Trophoblast cell (in vitro differentiated cells and primary cell): Measurements from ENCODE around the gene PRKCH.

Experiments used
- DNase-seq, 2 donors: peaks; one replicate each; pipeline ENCODE4 v3.0.0-alpha.2; 2016
- H2AFZ ChIP-seq: 2 replicates; pipeline ENCODE4 v1.6.1; 2013; ENCODE audit warnings: low read length, moderate library complexity, mild to moderate bottlenecking; ENCODE audit not compliant: insufficient read depth, poor library complexity
- H2AK5ac ChIP-seq: 2 replicates; pipeline ENCODE4 v1.6.1; 2013; ENCODE audit warnings: mild to moderate bottlenecking, low read length
- H2BK120ac ChIP-seq: 2 replicates; pipeline ENCODE4 v1.6.1; 2013; ENCODE audit warnings: low read length, mild to moderate bottlenecking, moderate library complexity; ENCODE audit not compliant: insufficient read depth, poor library complexity
- H2BK12ac ChIP-seq: 2 replicates; pipeline ENCODE4 v1.6.1; 2013; ENCODE audit warnings: mild to moderate bottlenecking, low read length, moderate library complexity
- H2BK5ac ChIP-seq: 2 replicates; pipeline ENCODE4 v1.6.1; 2013; ENCODE audit warnings: low read length, low read depth, moderate library complexity, mild to moderate bottlenecking; ENCODE audit not compliant: poor library complexity
- H3K14ac ChIP-seq: 2 replicates; pipeline ENCODE4 v1.6.1; 2013; ENCODE audit warnings: mild to moderate bottlenecking, low read length
- H3K18ac ChIP-seq: 2 replicates; pipeline ENCODE4 v1.6.1; 2013; ENCODE audit warnings: mild to moderate bottlenecking, low read length
- H3K23ac ChIP-seq: 2 replicates; pipeline ENCODE4 v1.6.1; 2013; ENCODE audit warnings: low read length
- H3K27ac ChIP-seq: 2 replicates; pipeline ENCODE4 v1.5.1; 2013; ENCODE audit warnings: low read depth, mild to moderate bottlenecking, inconsistent platforms, low read length, moderate library complexity
- H3K27me3 ChIP-seq: 2 replicates; pipeline ENCODE4 v1.6.1; 2013; ENCODE audit warnings: inconsistent platforms, mild to moderate bottlenecking, low read length, moderate library complexity; ENCODE audit not compliant: insufficient read depth
- H3K36me3 ChIP-seq, 2 experiments: 1 replicate in 1 of 2; 2 replicates in 1 of 2; pipeline ENCODE4 v1.6.1; 2013; ENCODE audit warnings: low read length in 2 of 2, mild to moderate bottlenecking in 2 of 2, moderate library complexity in 1 of 2; ENCODE audit not compliant: insufficient read depth in 2 of 2, control insufficient read depth in 1 of 2
- H3K4ac ChIP-seq: 2 replicates; pipeline ENCODE4 v1.6.1; 2013; ENCODE audit warnings: low read depth, mild to moderate bottlenecking, low read length, moderate library complexity
- H3K4me1 ChIP-seq, 2 experiments: 1 replicate in 1 of 2; 2 replicates in 1 of 2; pipeline ENCODE4 v1.6.1; 2013; ENCODE audit warnings: low read length in 2 of 2, mild to moderate bottlenecking in 2 of 2, moderate library complexity in 1 of 2; ENCODE audit not compliant: insufficient read depth in 2 of 2, control insufficient read depth in 1 of 2
- H3K4me2 ChIP-seq: 2 replicates; pipeline ENCODE4 v1.6.1; 2013; ENCODE audit warnings: inconsistent platforms, mild to moderate bottlenecking, low read length, moderate library complexity
- H3K4me3 ChIP-seq: 2 replicates; pipeline ENCODE4 v1.5.1; 2013; ENCODE audit warnings: mild to moderate bottlenecking, low read depth, low read length, inconsistent platforms
- H3K79me1 ChIP-seq: one replicate; pipeline ENCODE4 v1.6.1; 2013; ENCODE audit warnings: low read length
- H3K79me2 ChIP-seq: 2 replicates; pipeline ENCODE4 v1.6.1; 2013; ENCODE audit warnings: low read length, mild to moderate bottlenecking; ENCODE audit not compliant: control insufficient read depth, insufficient read depth, poor library complexity
- H3K9ac ChIP-seq: 2 replicates; pipeline ENCODE4 v1.6.1; 2013; ENCODE audit warnings: mild to moderate bottlenecking, low read length
- H3K9me3 ChIP-seq: 2 replicates; pipeline ENCODE4 v1.6.1; 2013; ENCODE audit warnings: low read depth, mild to moderate bottlenecking, control low read depth, inconsistent platforms, low read length; ENCODE audit not compliant: insufficient read depth
- H4K12ac ChIP-seq: 2 replicates; pipeline ENCODE4 v1.6.1; 2013; ENCODE audit warnings: low read depth, mild to moderate bottlenecking, low read length, moderate library complexity
- H4K8ac ChIP-seq: 2 replicates; pipeline ENCODE4 v1.6.1; 2013; ENCODE audit warnings: low read depth, mild to moderate bottlenecking, low read length, moderate library complexity
- H4K91ac ChIP-seq: one replicate; pipeline ENCODE4 v1.6.1; 2013; ENCODE audit warnings: low read depth, mild to moderate bottlenecking, low read length, moderate library complexity
- WGBS: extraction: QIAGEN DNeasy Blood & Tissue Kit; methylation state at CpG from one replicate; pipeline ENCODE4 v1.1.7; 2013; ENCODE audit warnings: missing lambda C conversion rate; ENCODE audit not compliant: insufficient read length, insufficient coverage; ENCODE audit errors: extremely low coverage; 5-methylcytosine and 5-hydroxymethylcytosine counted together

The PRKCH gene

GRCh38 chr14:61593330-61593729 is 272.0 kb downstream of the PRKCH start:
- no peak overlapping the region for H3K27ac ChIP-seq
- DNase-seq, result no peak
- H3K23ac ChIP-seq, result no peak overlapping the region
- no peak overlapping the region for H3K18ac ChIP-seq
- peaks cover 9% of the 10 kb centered on the region for H3K79me1 ChIP-seq
- H2BK120ac ChIP-seq, result no peak overlapping the region
- no peaks in the 10 kb centered on the region for H3K79me2 ChIP-seq
- no peak overlapping the region for H2BK12ac ChIP-seq
- no CpG with 5 or more reads among the region's 3 CpGs for WGBS
- no peak overlapping the region for H4K91ac ChIP-seq
- H3K27me3 ChIP-seq, result no peaks in the 10 kb centered on the region
- no peak overlapping the region for H3K9ac ChIP-seq
- no peak overlapping the region for H4K8ac ChIP-seq
- no peak overlapping the region for H2BK5ac ChIP-seq
- no peak overlapping the region for H4K12ac ChIP-seq
- no peak overlapping the region for H2AFZ ChIP-seq
- H3K14ac ChIP-seq, result no peak overlapping the region
- no peak overlapping the region for H3K4me2 ChIP-seq
- no peak overlapping the region for H2AK5ac ChIP-seq
- H3K9me3 ChIP-seq, result peaks cover 2% of the 10 kb centered on the region
- no peak overlapping the region for H3K4ac ChIP-seq
- peaks cover 3 to 6% of the 10 kb centered on the region in 2 experiments for H3K4me1 ChIP-seq
- no peak overlapping the region for H3K4me3 ChIP-seq
- H3K36me3 ChIP-seq, result no peaks in the 10 kb centered on the region

DNA sequence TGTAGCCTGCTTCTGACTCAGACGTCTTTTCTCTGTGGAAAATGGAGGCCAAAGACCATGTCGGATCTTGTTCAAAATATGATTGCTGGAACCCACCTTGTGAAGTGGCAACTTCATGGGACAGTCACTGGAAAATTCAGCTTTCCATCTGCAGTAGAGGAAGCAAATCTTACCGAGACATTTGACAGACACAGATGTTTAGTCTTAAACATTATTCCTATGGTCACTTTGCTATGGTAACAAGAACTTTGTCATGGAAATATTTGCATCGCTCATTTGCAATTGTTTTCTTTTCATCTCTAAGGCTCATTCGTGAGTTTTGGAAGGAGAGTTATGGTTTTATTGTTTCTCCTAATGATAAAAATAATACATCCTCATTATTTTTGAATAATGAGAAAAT is 275.6 kb downstream of the PRKCH start:
- no peaks in the 10 kb centered on the region for H3K36me3 ChIP-seq
- WGBS, result no CpG with 5 or more reads among the region's 5 CpGs
- no peak overlapping the region for H3K23ac ChIP-seq

GRCh38 chr14:61598980-61599379 is 277.6 kb downstream of the PRKCH start:
- no CpG with 5 or more reads among the region's 1 CpG for WGBS
- Histone ChIP-seq H3K27me3 (no peaks in the 10 kb centered on the region), H2AFZ (no peak overlapping the region), H2BK5ac (peak overlapping the region; percentile 12), H3K4me2 (no peak overlapping the region), H3K23ac (no peak overlapping the region), H3K9ac (no peak overlapping the region), H3K9me3 (no peaks in the 10 kb centered on the region), H2BK120ac (peak overlapping the region; percentile 63), H3K27ac (peak overlapping the region; percentile 85), H3K79me2 (no peaks in the 10 kb centered on the region), H3K14ac (peak overlapping the region; percentile 1), H3K18ac (no peak overlapping the region), H3K36me3 (no peaks in the 10 kb centered on the region), H2BK12ac (peak overlapping the region; percentile 43), H3K79me1 (peaks cover 27% of the 10 kb centered on the region), H3K4ac (no peak overlapping the region), H3K4me3 (no peak overlapping the region), H4K8ac (no peak overlapping the region), H4K91ac (no peak overlapping the region), H4K12ac (no peak overlapping the region), H2AK5ac (no peak overlapping the region), H3K4me1 (peaks cover 16 to 17% of the 10 kb centered on the region in 2 experiments)
- DNase-seq, result no peak

More for the DNA sequence above, 275.6 kb downstream of the PRKCH start:
- Histone ChIP-seq H2BK120ac (peak overlapping the region; percentile 46), H4K12ac (no peak overlapping the region), H2AFZ (no peak overlapping the region), H4K8ac (no peak overlapping the region), H3K27ac (no peak overlapping the region), H3K9ac (no peak overlapping the region), H3K4me3 (no peak overlapping the region), H3K27me3 (no peaks in the 10 kb centered on the region), H3K79me1 (peaks cover 19% of the 10 kb centered on the region), H2BK5ac (no peak overlapping the region), H3K18ac (no peak overlapping the region), H3K4me1 (peaks cover 8 to 12% of the 10 kb centered on the region in 2 experiments), H4K91ac (peak overlapping the region; percentile 43), H2BK12ac (peak overlapping the region; percentile 61), H3K14ac (peak overlapping the region; percentile 44), H3K4me2 (no peak overlapping the region), H3K79me2 (no peaks in the 10 kb centered on the region), H2AK5ac (no peak overlapping the region), H3K4ac (peak overlapping the region; percentile 14), H3K9me3 (peaks cover 2% of the 10 kb centered on the region)
- DNase-seq, result peak in 1 of 2 donors; percentile 55

DNA sequence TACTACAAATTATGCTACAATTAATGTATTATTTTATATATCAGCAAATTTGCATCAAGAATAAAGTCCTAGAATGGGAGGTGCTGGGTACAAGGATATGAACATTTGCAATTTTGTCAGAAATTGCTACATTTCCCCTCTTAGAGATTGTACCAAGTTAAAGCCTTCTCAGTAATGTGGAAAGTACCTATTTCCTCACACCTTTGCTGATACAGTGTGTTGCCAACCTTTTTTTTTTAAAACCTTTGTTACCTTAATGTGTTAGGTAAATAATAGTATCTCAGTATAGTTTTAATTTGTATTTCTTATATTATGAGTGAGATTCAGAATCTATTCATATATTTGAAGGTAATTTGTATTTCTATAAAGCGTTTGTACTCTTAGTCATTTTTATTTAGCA is 278.6 kb downstream of the PRKCH start:
- Histone ChIP-seq H2AFZ (no peak overlapping the region), H3K23ac (no peak overlapping the region), H3K4me3 (no peak overlapping the region), H2BK120ac (no peak overlapping the region), H3K14ac (no peak overlapping the region), H3K27ac (no peak overlapping the region), H3K79me1 (peaks cover 27% of the 10 kb centered on the region), H2BK12ac (no peak overlapping the region), H3K27me3 (no peaks in the 10 kb centered on the region), H4K12ac (no peak overlapping the region), H2BK5ac (no peak overlapping the region), H4K8ac (no peak overlapping the region), H3K9ac (no peak overlapping the region), H3K18ac (no peak overlapping the region), H3K4me1 (peaks cover 13 to 16% of the 10 kb centered on the region in 2 experiments), H3K79me2 (no peaks in the 10 kb centered on the region), H3K4me2 (no peak overlapping the region), H3K9me3 (no peaks in the 10 kb centered on the region), H3K36me3 (no peaks in the 10 kb centered on the region), H4K91ac (no peak overlapping the region), H2AK5ac (no peak overlapping the region), H3K4ac (no peak overlapping the region)
- DNase-seq, result no peak
- WGBS, result no CpG with 5 or more reads among the region's 1 CpG
